NT2/D1 (cell line): ENCODE results near the gene CACNG4.
"Not testable (repeated sequence)": the region's sequence is repeated elsewhere in the genome, so short reads cannot be mapped to it uniquely, and the experiment has no call there.

Experiments used
- YY1 ChIP-seq: IDR thresholded peaks from 2 replicates; pipeline ENCODE4 v1.6.1; 2011; ENCODE audit not compliant: insufficient read length, insufficient read depth
- ZNF274 ChIP-seq: IDR thresholded peaks from 2 replicates; pipeline ENCODE4 v1.6.1; 2011; ENCODE audit warnings: mild to moderate bottlenecking, low read depth, low read length

DNA sequence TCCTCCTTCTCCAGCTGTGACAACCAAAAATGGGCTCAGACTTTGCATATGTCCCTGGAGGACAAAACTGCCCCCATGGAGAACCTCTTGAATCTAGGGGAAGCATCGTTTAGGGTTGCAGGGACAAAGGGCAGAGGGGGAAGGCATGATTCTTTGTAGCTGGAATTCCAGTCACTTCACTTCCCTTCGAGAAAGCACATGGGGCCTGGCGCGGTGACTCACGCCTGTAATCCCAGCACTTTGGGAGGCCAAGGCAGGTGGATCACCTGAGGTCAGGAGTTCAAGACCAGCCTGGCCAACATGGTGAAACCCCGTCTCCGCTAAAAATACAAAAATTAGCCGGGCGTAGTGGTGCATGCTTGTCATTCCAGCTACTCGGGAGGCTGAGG lies 7.9 kb downstream of the CACNG4 start:
- not testable (repeated sequence) for TF ChIP-seq ZNF274, YY1
